Measurements from ENCODE around the gene AKR7A3. TPM values are rescaled to one million over a fixed set of nuclear protein-coding genes. Genes with fewer than 3 reads are reported as not detected.

Gene AKR7A3
- total RNA-seq, 1 experiment from 2014 or later = 1.4 TPM

DNA sequence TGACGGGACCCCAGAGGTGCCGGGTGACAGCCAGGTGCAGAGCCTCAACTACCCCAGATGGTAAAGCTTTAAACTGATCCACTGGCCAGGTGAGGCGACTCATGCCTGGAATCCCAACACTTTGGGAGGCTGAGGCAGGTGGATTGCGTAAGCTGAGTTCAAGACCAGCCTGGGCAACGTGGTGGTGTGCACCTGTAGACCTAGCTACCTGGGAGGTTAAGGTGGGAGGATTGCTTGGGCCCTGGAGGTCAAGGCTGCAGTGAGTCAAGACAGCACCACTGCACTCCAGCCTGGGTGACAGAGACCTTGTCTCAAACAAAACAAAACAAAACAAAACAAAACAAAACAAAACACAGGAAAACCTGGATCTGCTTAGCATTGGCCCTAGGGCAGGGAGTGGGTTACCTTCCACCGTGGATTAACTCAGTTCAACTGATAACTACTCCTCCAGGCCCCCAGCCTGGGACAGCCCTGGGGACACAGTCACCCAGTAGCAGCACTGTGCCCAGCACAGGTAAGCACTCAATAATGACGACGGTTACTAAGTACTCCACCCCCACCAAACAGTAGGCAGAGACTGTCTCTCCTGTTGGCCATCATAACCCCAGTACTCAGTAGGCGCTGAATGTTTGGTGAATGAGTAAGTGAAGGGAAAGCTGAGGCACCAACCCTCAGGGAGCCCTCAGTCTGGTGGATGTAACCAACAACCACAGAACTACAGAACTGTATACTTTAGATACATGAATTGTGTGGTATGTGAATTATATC, 45.2 kb upstream of the AKR7A3 start:
- ATAC-seq (peak; percentile 19; the same call in 1 of the 2 replicates), DNase-seq (ENCODE audit: low read depth, low spot score) (no peak)
- Histone ChIP-seq H3K27ac (ENCODE audit: low read length) (no peak overlapping the region), H3K9me3 (ENCODE audit: control insufficient read depth, insufficient read depth, low read depth, low read length) (no peaks in the 10 kb centered on the region), H3K27me3 (ENCODE audit: control insufficient read depth, insufficient read depth, low read length) (no peaks in the 10 kb centered on the region), H3K36me3 (ENCODE audit: control insufficient read depth, insufficient read depth, low read length) (no peaks in the 10 kb centered on the region), H3K4me3 (ENCODE audit: low read depth in 2 of 2, low read length in 2 of 2) (no peak overlapping the region), H3K4me1 (ENCODE audit: control insufficient read depth, insufficient read depth, low read length) (no peaks in the 10 kb centered on the region; the same call in 1 of the 2 replicates)
- in situ Hi-C loops (cut with HindIII; ENCODE audit: low pct_unique_long_range_greater_than_20kb, low sequenced_read_pairs) = no loop called here
- intact Hi-C loops (cut with micrococcal nuclease; ENCODE audit: unreplicated experiment) = no loop called here
- POLR2A ChIA-PET = interaction anchor here (0.6 kb wide), 1 partner anchor 133 kb away, joined by 7 read pairs; no protein-coding TSS in a partner anchor
- BruUV-seq (replicated peaks) = no TSS peak
- CTCF ChIA-PET = no interaction called here
- TF ChIP-seq POLR2AphosphoS5 (IDR thresholded peaks at IDR 0.05; ENCODE audit: low read depth, low read length) = no peak
- TF ChIP-seq, protein P1, sequence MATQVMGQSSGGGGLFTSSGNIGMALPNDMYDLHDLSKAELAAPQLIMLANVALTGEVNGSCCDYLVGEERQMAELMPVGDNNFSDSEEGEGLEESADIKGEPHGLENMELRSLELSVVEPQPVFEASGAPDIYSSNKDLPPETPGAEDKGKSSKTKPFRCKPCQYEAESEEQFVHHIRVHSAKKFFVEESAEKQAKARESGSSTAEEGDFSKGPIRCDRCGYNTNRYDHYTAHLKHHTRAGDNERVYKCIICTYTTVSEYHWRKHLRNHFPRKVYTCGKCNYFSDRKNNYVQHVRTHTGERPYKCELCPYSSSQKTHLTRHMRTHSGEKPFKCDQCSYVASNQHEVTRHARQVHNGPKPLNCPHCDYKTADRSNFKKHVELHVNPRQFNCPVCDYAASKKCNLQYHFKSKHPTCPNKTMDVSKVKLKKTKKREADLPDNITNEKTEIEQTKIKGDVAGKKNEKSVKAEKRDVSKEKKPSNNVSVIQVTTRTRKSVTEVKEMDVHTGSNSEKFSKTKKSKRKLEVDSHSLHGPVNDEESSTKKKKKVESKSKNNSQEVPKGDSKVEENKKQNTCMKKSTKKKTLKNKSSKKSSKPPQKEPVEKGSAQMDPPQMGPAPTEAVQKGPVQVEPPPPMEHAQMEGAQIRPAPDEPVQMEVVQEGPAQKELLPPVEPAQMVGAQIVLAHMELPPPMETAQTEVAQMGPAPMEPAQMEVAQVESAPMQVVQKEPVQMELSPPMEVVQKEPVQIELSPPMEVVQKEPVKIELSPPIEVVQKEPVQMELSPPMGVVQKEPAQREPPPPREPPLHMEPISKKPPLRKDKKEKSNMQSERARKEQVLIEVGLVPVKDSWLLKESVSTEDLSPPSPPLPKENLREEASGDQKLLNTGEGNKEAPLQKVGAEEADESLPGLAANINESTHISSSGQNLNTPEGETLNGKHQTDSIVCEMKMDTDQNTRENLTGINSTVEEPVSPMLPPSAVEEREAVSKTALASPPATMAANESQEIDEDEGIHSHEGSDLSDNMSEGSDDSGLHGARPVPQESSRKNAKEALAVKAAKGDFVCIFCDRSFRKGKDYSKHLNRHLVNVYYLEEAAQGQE (IDR thresholded peaks at IDR 0.05; ENCODE audit: insufficient read depth in 1 of 2, low read depth in 2 of 2, low read length in 1 of 2) = no peak
- TF ChIP-seq SIN3A (IDR thresholded peaks at IDR 0.05; ENCODE audit: borderline replicate concordance, insufficient read depth, low read depth, low read length) = no peak
- no peak for TF ChIP-seq TCF7L2 (IDR thresholded peaks at IDR 0.05; ENCODE audit: low read depth, low read length)
- TF ChIP-seq, protein P2, sequence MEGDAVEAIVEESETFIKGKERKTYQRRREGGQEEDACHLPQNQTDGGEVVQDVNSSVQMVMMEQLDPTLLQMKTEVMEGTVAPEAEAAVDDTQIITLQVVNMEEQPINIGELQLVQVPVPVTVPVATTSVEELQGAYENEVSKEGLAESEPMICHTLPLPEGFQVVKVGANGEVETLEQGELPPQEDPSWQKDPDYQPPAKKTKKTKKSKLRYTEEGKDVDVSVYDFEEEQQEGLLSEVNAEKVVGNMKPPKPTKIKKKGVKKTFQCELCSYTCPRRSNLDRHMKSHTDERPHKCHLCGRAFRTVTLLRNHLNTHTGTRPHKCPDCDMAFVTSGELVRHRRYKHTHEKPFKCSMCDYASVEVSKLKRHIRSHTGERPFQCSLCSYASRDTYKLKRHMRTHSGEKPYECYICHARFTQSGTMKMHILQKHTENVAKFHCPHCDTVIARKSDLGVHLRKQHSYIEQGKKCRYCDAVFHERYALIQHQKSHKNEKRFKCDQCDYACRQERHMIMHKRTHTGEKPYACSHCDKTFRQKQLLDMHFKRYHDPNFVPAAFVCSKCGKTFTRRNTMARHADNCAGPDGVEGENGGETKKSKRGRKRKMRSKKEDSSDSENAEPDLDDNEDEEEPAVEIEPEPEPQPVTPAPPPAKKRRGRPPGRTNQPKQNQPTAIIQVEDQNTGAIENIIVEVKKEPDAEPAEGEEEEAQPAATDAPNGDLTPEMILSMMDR (IDR thresholded peaks at IDR 0.05) = no peak

DNA sequence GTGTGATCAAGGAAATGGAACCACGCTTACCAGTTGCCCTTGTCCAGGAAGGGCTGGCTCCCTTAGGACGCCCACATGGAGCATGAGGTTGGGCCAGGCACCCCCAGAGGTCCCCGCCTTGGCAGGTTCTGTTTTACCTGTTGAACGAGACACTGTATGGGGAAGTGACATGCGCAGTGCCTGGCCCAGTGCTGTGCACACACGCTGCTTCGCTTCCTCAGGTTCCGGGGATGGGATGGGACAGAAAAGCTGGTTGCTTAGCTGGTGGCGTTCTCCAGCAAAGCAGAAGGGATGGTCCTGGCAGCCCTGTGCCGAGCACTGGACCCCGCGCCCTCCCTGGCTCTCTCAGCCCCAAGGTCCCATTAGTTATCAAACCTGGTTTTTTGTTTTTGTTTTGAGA, 44.3 kb upstream of the AKR7A3 start:
- intact Hi-C loops (cut with micrococcal nuclease; ENCODE audit: unreplicated experiment) (no loop called here), in situ Hi-C loops (cut with HindIII; ENCODE audit: low pct_unique_long_range_greater_than_20kb, low sequenced_read_pairs) (no loop called here)
- Histone ChIP-seq H3K27ac (ENCODE audit: low read length) (no peak overlapping the region), H3K4me3 (ENCODE audit: low read depth in 2 of 2, low read length in 2 of 2) (no peak overlapping the region), H3K9me3 (ENCODE audit: control insufficient read depth, insufficient read depth, low read depth, low read length) (no peaks in the 10 kb centered on the region), H3K4me1 (ENCODE audit: control insufficient read depth, insufficient read depth, low read length) (no peaks in the 10 kb centered on the region; the same call in 1 of the 2 replicates), H3K27me3 (ENCODE audit: control insufficient read depth, insufficient read depth, low read length) (no peaks in the 10 kb centered on the region), H3K36me3 (ENCODE audit: control insufficient read depth, insufficient read depth, low read length) (no peaks in the 10 kb centered on the region)
- DNase-seq (ENCODE audit: low read depth, low spot score) = no peak
- CTCF ChIA-PET = no interaction called here
- POLR2A ChIA-PET = no interaction called here
- ATAC-seq = no peak
- BruUV-seq (replicated peaks) = no TSS peak
- TF ChIP-seq, protein P2 (IDR thresholded peaks at IDR 0.05) = no peak
- TF ChIP-seq, protein P1 (IDR thresholded peaks at IDR 0.05; ENCODE audit: insufficient read depth in 1 of 2, low read depth in 2 of 2, low read length in 1 of 2) = no peak
- no peak for TF ChIP-seq POLR2AphosphoS5 (IDR thresholded peaks at IDR 0.05; ENCODE audit: low read depth, low read length)
- TF ChIP-seq TCF7L2 (IDR thresholded peaks at IDR 0.05; ENCODE audit: low read depth, low read length) = no peak
- no peak for TF ChIP-seq SIN3A (IDR thresholded peaks at IDR 0.05; ENCODE audit: borderline replicate concordance, insufficient read depth, low read depth, low read length)
